K562 (cell line): ENCODE measurements around the gene MAP2. TPM values are rescaled to one million over a fixed set of nuclear protein-coding genes. Genes with fewer than 3 reads are reported as not detected.

Source experiments
- BHLHE40 ChIP-seq: IDR thresholded peaks from 2 replicates; pipeline ENCODE4 v1.6.1; 2011; ENCODE audit warnings: low read length, improper control_type of control experiment
- C11orf30 ChIP-seq: fragments of 450-650 bp; IDR thresholded peaks from 2 replicates; pipeline ENCODE4 v1.6.1; 2016; ENCODE audit warnings: low read depth, mild to moderate bottlenecking
- CBFA2T2 ChIP-seq: fragments of 450-650 bp; conservative IDR thresholded peaks from 2 replicates; pipeline ENCODE4 v1.6.1; 2017; ENCODE audit warnings: mild to moderate bottlenecking
- MAFF ChIP-seq: IDR thresholded peaks from 2 replicates; pipeline ENCODE4 v1.6.1; 2012; ENCODE audit warnings: low read length, improper control_type of control experiment
- MAFG ChIP-seq: fragments of 450-650 bp; conservative IDR thresholded peaks from 2 replicates; pipeline ENCODE4 v1.6.1; 2016; ENCODE audit warnings: missing genetic modification characterization, missing compliant biosample characterization
- MAFK ChIP-seq: IDR thresholded peaks from 2 replicates; pipeline ENCODE4 v1.6.1; 2011; ENCODE audit warnings: low read length, improper control_type of control experiment
- RB1 ChIP-seq: fragments of 450-650 bp; IDR thresholded peaks from 2 replicates; pipeline ENCODE4 v1.6.1; 2017; ENCODE audit warnings: low read depth, mild to moderate bottlenecking
- ZEB2 ChIP-seq: fragments of 450-650 bp; IDR thresholded peaks from 2 replicates; pipeline ENCODE4 v1.6.1; 2016
- ZNF316 ChIP-seq: fragments of 450-650 bp; IDR thresholded peaks from 2 replicates; pipeline ENCODE4 v1.6.1; 2016
- polyA plus RNA-seq, 8 experiments: library from polyadenylated mRNA; depleted of rRNA in 4 of 8; stranded (reverse) in 5 of 8; unstranded in 3 of 8; fragments of >200 nt; fragmentation: Nextera tagmentation in 2 of 8; fragmentation: Illumina TruSeq in 1 of 8; extraction: Ambion mirVana in 2 of 8; extraction: Trizol in 1 of 8; gene quantifications; 2 replicates each; pipeline versions ENCODE4 v1.2.1 to v1.2.3, GENCODE V29; 2011 to 2014; ENCODE audit warnings: inconsistent platforms in 1 of 8, missing spikeins in 1 of 8
- total RNA-seq, 7 experiments: library from RNA; depleted of rRNA in 6 of 7; stranded (reverse); fragments of >200 nt in 6 of 7; fragmentation: Illumina TruSeq in 2 of 7; extraction: Trizol in 2 of 7; gene quantifications; 2 replicates each; pipeline versions ENCODE4 v1.2.1 to v1.2.3, GENCODE V29; 2011 to 2021; ENCODE audit warnings: low replicate concordance in 1 of 7
- TF ChIP-seq, protein P1 (sequence below): fragments of 450-650 bp; formaldehyde crosslinking; IDR thresholded peaks from 2 replicates; pipeline ENCODE4 v1.4.0; 2020; ENCODE audit warnings: mild to moderate bottlenecking, mixed read lengths
- TF ChIP-seq, protein P2 (sequence below): sonication (generic); formaldehyde crosslinking; IDR thresholded peaks from 2 replicates; pipeline ENCODE4 v1.8.0; 2022; ENCODE audit warnings: mild to moderate bottlenecking, missing genetic modification reagents
- TF ChIP-seq, protein P3 (sequence below), 2 experiments: fragments of 450-650 bp; IDR thresholded peaks; 2 replicates each; pipeline ENCODE4 v1.6.1; 2016; ENCODE audit warnings: mild to moderate bottlenecking in 2 of 2, borderline replicate concordance in 1 of 2, low read depth in 1 of 2, moderate library complexity in 1 of 2

MAP2 gene
- total and polyA plus RNA-seq, 9 of the 15 experiments (the other 6 are each of a cell fraction or from before 2014, with no cell fraction given), result 0.13 TPM; not detected in 8

DNA sequence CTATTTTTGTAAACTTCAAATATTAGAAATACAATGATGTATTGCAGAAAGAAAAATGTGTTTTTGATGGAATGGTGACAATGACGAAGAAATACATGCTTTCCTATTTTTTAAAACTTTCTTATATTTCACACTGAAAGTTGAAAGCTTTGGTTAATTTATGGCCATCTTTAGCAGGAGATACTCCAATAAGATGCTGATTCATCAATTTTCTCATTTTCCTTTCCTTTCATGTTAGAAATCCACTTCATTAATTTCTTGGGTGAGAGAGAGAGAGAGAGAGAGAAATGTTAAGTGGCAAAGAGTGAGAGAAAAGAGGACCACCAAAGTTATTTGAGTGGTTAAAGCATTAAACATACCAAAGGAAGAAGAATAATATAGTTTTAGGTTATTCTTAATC is 28.6 kb upstream of the MAP2 start (continued):
- TF ChIP-seq, protein P1, sequence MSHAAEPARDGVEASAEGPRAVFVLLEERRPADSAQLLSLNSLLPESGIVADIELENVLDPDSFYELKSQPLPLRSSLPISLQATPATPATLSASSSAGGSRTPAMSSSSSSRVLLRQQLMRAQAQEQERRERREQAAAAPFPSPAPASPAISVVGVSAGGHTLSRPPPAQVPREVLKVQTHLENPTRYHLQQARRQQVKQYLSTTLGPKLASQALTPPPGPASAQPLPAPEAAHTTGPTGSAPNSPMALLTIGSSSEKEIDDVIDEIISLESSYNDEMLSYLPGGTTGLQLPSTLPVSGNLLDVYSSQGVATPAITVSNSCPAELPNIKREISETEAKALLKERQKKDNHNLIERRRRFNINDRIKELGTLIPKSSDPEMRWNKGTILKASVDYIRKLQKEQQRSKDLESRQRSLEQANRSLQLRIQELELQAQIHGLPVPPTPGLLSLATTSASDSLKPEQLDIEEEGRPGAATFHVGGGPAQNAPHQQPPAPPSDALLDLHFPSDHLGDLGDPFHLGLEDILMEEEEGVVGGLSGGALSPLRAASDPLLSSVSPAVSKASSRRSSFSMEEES (CRISPR knock-in tag), result no peak
- TF ChIP-seq ZNF316 (peak; percentile 66), ZEB2 (no peak), CBFA2T2 (no peak), BHLHE40 (no peak), MAFG (peak; percentile 68), C11orf30 (peak; percentile 48; the same call in 1 of the 2 replicates), MAFF (peak; percentile 75), MAFK (peak; percentile 76), RB1 (no peak)
- TF ChIP-seq, protein P2, sequence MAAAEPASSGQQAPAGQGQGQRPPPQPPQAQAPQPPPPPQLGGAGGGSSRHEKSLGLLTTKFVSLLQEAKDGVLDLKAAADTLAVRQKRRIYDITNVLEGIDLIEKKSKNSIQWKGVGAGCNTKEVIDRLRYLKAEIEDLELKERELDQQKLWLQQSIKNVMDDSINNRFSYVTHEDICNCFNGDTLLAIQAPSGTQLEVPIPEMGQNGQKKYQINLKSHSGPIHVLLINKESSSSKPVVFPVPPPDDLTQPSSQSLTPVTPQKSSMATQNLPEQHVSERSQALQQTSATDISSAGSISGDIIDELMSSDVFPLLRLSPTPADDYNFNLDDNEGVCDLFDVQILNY (CRISPR knock-in tag), result no peak
- TF ChIP-seq, protein P3, sequence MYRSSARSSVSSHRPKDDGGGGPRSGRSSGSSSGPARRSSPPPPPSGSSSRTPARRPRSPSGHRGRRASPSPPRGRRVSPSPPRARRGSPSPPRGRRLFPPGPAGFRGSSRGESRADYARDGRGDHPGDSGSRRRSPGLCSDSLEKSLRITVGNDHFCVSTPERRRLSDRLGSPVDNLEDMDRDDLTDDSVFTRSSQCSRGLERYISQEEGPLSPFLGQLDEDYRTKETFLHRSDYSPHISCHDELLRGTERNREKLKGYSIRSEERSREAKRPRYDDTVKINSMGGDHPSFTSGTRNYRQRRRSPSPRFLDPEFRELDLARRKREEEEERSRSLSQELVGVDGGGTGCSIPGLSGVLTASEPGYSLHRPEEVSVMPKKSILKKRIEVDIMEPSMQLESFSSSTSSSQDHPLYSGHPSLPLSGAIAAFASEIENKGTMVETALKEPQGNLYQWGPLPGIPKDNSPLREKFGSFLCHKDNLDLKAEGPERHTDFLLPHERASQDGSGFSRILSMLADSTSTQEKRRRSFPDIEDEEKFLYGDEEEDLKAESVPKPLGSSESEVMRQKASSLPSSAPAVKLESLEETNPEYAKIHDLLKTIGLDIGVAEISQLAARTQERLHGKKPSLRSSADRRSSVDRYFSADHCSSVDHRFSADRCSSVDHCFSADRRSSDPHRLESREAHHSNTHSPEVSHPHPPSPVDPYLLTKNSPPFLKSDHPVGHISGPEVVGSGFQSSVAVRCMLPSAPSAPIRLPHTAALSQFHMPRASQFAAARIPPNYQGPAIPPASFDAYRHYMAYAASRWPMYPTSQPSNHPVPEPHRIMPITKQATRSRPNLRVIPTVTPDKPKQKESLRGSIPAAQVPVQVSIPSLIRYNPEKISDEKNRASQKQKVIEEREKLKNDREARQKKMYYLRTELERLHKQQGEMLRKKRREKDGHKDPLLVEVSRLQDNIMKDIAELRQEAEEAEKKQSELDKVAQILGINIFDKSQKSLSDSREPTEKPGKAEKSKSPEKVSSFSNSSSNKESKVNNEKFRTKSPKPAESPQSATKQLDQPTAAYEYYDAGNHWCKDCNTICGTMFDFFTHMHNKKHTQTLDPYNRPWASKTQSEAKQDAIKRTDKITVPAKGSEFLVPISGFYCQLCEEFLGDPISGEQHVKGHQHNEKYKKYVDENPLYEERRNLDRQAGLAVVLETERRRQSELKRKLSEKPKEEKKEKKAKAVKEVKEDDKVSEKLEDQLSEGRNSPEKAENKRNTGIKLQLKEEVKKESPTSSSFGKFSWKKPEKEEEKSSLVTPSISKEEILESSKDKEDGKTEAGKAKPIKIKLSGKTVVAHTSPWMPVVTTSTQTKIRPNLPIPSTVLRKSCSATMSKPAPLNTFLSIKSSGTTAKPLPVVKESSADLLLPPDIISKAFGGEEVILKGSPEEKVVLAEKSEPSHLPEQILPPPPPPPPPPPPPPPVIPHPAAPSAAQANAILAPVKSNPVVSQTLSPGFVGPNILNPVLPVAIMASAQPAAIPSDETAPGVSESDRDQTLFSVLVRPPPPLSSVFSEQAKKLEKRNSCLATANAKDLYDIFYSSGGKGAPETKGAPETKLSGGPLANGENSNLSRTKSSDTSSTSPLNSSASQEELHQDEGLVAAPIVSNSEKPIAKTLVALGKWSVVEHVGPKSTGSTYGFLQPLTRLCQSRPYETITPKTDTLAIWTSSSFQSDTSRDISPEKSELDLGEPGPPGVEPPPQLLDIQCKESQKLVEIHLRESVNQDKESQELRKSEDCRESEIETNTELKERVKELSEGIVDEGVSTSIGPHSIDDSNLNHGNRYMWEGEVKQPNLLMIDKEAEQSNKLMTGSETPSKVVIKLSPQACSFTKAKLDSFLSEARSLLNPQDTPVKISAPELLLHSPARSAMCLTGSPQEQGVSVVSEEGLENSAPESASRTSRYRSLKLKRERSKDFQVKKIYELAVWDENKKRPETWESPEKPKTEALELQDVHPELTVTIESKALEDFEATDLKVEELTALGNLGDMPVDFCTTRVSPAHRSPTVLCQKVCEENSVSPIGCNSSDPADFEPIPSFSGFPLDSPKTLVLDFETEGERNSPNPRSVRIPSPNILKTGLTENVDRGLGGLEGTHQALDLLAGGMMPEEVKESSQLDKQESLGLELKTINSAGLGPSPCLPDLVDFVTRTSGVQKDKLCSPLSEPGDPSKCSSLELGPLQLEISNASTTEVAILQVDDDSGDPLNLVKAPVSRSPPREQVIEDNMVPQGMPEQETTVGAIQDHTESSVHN (IDR thresholded peaks at IDR 0.05; ENCODE audit: borderline replicate concordance in 1 of 2, low read depth in 1 of 2), result no peak
